GM12865 (cell line): ENCODE data around the gene CTNS.

Experiments
- DNase-seq: peaks from one replicate; pipeline ENCODE4 v3.0.0; 2010; ENCODE audit warnings: low read depth
- H3K4me3 ChIP-seq: 2 replicates; pipeline ENCODE4 v1.5.1; 2011; ENCODE audit warnings: mild to moderate bottlenecking, low read depth, low read length, control low read depth
- TF ChIP-seq, protein P1 (sequence below): IDR thresholded peaks from 2 replicates; pipeline ENCODE4 v1.5.1; 2011; ENCODE audit warnings: low read length, control low read depth, low read depth, inconsistent platforms; ENCODE audit not compliant: insufficient read depth; ENCODE audit errors: missing control alignments

The CTNS gene

DNA sequence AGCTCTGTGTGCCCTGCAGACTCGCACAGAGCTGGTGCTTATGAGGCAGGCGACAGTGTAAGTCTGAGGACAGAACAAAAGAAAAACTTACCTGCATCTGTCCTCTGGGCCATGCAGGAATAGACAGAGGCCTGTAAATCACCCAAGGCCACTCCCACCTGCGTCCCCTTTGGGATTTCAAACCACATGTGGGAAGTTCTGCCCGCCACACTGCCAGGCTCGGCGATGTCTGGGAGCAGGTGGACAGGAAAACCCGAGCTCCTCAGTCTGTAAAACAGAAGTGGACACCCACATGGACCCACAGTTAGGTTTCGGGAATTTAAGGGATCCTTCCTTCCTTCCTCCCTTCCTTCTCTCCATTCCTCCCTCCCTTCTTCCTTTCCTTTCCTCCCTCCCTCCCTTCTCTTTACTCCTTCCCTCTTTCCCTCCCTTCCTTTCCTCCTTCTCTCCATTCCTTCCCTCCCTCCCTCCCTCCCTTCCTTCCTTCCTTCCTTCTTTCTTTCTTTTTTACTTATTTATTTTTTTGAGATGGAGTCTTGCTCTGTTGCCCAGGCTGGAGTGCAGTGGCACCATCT, 15.3 kb upstream of the CTNS start:
- no peak overlapping the region for H3K4me3 ChIP-seq
- TF ChIP-seq, protein P1, sequence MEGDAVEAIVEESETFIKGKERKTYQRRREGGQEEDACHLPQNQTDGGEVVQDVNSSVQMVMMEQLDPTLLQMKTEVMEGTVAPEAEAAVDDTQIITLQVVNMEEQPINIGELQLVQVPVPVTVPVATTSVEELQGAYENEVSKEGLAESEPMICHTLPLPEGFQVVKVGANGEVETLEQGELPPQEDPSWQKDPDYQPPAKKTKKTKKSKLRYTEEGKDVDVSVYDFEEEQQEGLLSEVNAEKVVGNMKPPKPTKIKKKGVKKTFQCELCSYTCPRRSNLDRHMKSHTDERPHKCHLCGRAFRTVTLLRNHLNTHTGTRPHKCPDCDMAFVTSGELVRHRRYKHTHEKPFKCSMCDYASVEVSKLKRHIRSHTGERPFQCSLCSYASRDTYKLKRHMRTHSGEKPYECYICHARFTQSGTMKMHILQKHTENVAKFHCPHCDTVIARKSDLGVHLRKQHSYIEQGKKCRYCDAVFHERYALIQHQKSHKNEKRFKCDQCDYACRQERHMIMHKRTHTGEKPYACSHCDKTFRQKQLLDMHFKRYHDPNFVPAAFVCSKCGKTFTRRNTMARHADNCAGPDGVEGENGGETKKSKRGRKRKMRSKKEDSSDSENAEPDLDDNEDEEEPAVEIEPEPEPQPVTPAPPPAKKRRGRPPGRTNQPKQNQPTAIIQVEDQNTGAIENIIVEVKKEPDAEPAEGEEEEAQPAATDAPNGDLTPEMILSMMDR, result no peak
- no peak for DNase-seq

DNA sequence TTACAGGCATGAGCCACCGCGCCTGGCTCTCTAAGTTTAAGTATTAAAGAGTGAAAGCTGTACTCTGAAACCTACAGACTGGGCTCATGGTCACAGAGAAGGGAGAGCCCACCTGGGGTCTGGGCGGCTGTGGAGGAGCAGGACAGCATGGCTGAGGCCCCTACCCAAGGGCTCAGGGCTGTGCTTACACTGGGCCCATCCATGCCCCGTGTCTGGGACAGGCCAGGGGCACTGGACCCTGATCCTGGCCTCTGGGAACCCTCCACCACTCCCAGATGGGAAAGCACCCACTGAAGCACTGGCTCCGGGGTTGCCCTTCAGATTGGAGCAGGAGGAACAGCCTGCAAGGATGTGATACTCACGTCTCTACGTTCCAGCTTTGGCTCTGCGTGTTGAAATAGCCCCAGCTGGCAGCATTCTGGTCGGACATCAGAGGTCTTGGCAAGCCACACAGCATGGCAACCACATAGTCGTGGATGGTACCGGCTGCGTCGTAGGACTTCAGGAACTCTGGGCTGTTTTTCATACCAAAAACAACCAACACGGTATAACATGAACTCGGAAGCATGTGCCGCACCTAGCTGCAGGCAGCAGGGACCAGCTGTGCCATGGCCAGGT, 13.5 kb upstream of the CTNS start:
- TF ChIP-seq, protein P1, result no peak
- DNase-seq, result no peak
- H3K4me3 ChIP-seq, result no peak overlapping the region

DNA sequence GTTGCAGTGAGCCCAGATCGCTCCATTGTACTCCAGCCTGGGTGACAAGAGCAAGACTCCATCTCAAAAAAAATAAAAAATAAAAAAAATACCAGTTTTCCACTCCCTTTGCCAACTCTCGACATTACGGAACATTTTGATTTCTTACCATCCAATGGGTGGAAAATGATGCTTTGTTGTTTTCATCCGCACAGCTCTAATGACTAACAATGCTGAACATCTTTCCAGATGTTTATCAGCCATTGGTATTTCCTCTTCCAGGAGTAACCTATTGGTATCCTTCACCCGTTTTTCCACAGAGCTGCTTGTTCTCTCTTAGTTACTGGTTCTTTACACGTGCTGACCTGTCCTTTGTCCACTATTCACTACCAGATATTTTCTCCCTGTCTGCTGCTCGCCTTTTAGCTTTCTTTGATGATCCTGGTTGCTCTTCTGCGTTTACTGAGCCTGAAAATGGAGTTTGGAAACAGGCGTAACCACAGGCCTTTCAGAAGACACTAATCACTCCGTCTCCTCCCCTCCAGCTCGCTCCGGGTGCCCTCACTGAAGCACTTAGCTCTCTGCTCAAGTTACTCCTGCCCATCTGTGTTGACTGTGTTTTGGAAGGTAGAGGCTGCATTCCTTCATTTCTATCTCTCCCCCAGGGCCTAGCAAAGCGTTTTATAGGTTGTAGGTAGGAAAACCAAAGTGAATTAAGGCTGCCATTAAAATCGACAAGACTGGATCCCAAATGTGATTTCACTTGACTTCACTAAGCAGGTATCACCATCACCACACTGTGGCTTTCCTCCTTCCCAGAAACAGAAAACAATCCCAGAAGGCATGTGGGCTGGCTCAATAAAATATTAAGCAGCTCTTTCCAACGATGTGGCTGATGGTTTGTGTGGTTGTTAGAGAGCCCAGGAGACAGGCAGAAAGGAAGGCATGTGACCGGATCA, 9.5 kb upstream of the CTNS start:
- TF ChIP-seq, protein P1, result no peak
- no peak for DNase-seq

DNA sequence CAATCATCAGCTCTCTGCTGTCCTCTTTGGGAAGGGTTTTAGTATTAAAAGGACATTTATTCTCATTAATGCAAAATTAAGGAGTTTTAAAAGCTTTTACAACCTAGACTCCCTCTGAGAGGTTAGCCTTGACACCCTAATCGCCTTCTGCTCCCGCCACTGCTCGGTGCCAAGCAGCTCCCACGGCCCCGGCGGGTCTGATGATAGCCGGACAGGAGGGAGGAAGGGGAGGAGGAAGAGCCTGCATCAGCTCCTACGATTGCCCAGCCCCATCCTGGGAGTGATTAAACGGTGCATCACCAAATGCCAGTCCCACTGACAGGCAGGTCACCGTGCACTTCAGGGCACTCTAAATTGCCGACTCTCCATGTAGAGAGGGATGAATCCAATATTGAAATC, 8.8 kb upstream of the CTNS start:
- DNase-seq, result no peak
- TF ChIP-seq, protein P1, result no peak
- no peak overlapping the region for H3K4me3 ChIP-seq

More for the DNA sequence above, 9.5 kb upstream of the CTNS start:
- no peak overlapping the region for H3K4me3 ChIP-seq

DNA sequence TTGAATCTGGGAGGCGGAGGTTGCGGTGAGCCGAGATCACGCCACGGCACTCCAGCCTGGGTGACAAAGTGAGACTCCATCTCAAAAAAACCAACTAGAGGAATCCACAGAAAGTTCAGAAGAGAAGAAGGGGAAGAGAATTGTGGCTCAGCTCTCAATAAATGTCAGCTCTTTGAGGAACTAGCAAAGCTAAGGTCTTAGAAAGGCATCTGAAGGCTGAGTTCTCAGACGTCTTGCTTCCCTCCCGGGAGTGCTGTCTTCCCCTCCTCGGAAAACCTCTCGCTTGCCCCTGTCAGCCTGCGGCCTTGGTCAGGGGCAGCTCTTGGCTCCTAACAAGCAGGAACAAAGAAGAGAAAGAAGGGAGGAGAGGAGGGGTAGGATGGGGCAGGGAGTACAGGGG, 5.8 kb upstream of the CTNS start:
- TF ChIP-seq, protein P1, result no peak
- DNase-seq, result no peak
- H3K4me3 ChIP-seq, result no peak overlapping the region

DNA sequence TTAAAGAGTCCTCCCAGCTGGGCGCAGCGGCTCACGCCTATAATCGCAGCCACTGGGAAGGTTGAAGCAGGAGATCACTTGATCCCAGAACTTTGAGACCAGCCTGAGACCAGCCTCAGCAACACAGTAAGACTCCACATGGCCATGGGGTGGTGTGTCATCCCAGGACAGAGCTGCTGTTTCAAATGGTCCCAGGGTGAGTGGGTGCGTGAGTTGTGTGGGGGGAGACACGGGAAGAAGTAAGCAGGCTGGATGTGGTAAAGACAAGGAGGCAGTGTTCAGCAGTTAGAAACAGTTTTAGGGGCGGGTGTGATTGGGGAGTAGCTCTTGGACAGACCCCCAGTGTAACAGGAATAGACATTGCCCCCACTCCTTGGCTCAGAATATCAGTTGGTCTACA, 4.3 kb upstream of the CTNS start:
- H3K4me3 ChIP-seq, result no peak overlapping the region
- TF ChIP-seq, protein P1, result no peak
- no peak for DNase-seq
